GM10266 (cell line): ENCODE results near the gene CPEB3.

Experiments used
- DNase-seq: peaks from one replicate; pipeline ENCODE4 v3.0.0; 2012; ENCODE audit errors: extremely low spot score
- CTCF ChIP-seq: IDR thresholded peaks from 2 replicates; pipeline ENCODE4 v1.5.1; 2012; ENCODE audit warnings: mild to moderate bottlenecking, low read depth; ENCODE audit not compliant: control insufficient read depth, insufficient read depth; ENCODE audit errors: missing control alignments

Gene CPEB3

GRCh38 chr10:92076722-92077121 is 214.2 kb downstream of the CPEB3 start:
- DNase-seq, result no peak
- no peak for TF ChIP-seq CTCF

GRCh38 chr10:92075829-92076228 is 215.0 kb downstream of the CPEB3 start:
- no peak for DNase-seq
- TF ChIP-seq CTCF, result no peak

- peak; percentile 16 for TF ChIP-seq CTCF
- DNase-seq, result no peak
Observed at GRCh38 chr10:92074126-92074887, 216.6 kb downstream of the CPEB3 start.

- no peak for TF ChIP-seq CTCF
- DNase-seq, result no peak
Observed at GRCh38 chr10:92068900-92069299, 222.0 kb downstream of the CPEB3 start.

- TF ChIP-seq CTCF, result no peak
- DNase-seq, result no peak
Observed at GRCh38 chr10:92066386-92066785, 224.5 kb downstream of the CPEB3 start.

GRCh38 chr10:92064506-92064905 is 226.4 kb downstream of the CPEB3 start:
- no peak for TF ChIP-seq CTCF
- no peak for DNase-seq

- TF ChIP-seq CTCF, result no peak
- DNase-seq, result no peak
Observed at GRCh38 chr10:92062273-92062672, 228.6 kb downstream of the CPEB3 start.
